ENCODE results near the gene BICRA. TPM values are rescaled to one million over a fixed set of nuclear protein-coding genes. Genes with fewer than 3 reads are reported as not detected.

Gene BICRA
- total RNA-seq, 1 donor from 2014 or later: 17.1 TPM

DNA sequence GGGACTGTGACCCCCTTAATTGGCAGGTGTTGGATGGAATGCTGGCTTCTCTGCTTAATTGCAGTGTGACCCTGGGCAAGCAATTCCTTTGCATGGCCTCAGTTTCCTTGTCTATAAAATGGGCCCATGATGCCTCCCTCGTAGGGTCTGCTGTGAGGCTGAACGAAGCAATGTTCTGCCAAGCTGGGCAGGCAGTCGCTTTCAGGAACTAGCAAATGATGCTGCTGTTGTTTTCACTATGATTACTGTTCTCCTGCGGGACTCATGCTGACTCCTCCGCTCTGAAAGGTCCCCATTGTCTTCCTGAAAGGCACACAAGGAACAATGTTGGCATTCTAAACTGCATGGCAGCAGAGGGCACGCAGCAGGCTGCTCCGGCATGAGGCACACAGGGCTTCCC, 6.8 kb downstream of the BICRA start:
- no peaks in the 10 kb centered on the region for H3K27me3 Mint-ChIP-seq (ENCODE audit: unreplicated experiment)
- H3K4me1 Mint-ChIP-seq (ENCODE audit: unreplicated experiment): peaks cover 34% of the 10 kb centered on the region
- TF ChIP-seq, protein P1, sequence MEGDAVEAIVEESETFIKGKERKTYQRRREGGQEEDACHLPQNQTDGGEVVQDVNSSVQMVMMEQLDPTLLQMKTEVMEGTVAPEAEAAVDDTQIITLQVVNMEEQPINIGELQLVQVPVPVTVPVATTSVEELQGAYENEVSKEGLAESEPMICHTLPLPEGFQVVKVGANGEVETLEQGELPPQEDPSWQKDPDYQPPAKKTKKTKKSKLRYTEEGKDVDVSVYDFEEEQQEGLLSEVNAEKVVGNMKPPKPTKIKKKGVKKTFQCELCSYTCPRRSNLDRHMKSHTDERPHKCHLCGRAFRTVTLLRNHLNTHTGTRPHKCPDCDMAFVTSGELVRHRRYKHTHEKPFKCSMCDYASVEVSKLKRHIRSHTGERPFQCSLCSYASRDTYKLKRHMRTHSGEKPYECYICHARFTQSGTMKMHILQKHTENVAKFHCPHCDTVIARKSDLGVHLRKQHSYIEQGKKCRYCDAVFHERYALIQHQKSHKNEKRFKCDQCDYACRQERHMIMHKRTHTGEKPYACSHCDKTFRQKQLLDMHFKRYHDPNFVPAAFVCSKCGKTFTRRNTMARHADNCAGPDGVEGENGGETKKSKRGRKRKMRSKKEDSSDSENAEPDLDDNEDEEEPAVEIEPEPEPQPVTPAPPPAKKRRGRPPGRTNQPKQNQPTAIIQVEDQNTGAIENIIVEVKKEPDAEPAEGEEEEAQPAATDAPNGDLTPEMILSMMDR (IDR thresholded peaks at IDR 0.05): no peak
- peaks cover 2% of the 10 kb centered on the region for H3K36me3 Mint-ChIP-seq (ENCODE audit: unreplicated experiment)
- no peaks in the 10 kb centered on the region for H3K9me3 Mint-ChIP-seq (ENCODE audit: unreplicated experiment)
- H3K27ac Mint-ChIP-seq (ENCODE audit: unreplicated experiment): no peak overlapping the region
- DNase-seq (ENCODE audit: extremely low spot score, unreplicated experiment): no peak
- no peak overlapping the region for H3K4me3 Mint-ChIP-seq (ENCODE audit: unreplicated experiment)

DNA sequence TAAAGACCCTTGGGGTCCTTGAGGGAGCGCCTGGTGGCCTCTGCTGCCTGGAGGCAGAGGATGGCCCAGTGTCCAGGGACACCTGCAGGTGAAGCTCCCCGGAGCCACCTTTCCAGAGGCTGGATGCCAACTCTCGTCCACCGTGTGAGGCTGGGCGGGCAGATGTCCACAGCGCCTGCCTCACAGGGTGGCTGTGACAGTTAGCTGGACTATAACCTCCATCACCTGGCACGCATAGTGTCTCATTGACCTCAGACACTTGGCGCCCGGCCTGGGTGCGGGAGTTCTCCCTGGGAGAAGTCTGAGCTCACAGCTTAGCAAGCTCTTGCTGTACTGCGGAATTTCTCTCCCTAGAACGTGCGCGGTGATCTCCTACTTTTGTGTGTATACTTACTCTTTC, 9.8 kb downstream of the BICRA start:
- Mint-ChIP-seq H3K4me3 (ENCODE audit: unreplicated experiment) (no peak overlapping the region), H3K9me3 (ENCODE audit: unreplicated experiment) (no peaks in the 10 kb centered on the region), H3K36me3 (ENCODE audit: unreplicated experiment) (no peaks in the 10 kb centered on the region), H3K4me1 (ENCODE audit: unreplicated experiment) (peaks cover 18% of the 10 kb centered on the region), H3K27me3 (ENCODE audit: unreplicated experiment) (no peaks in the 10 kb centered on the region), H3K27ac (ENCODE audit: unreplicated experiment) (no peak overlapping the region)
- TF ChIP-seq, protein P1 (IDR thresholded peaks at IDR 0.05): no peak
- DNase-seq (ENCODE audit: extremely low spot score, unreplicated experiment): no peak

DNA sequence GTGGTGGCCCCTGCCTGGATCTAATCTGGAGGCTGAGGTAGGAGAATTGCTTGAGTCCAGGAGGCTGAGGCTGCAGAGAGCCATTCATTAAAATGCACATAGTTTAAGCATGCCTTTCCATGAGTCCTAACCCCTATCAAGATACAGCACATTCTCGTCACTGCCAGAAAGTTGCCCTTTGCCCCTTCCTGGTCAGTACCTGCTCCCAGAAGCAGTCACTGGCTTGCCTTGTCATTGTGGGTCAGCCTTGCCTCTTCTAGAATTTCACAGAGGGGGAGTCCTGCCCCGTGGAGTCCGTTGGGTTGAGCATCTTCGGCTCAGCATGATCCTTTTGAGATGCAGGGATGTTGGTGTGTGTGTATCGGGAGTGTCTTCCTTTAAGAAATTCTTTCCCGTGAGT, 10.8 kb downstream of the BICRA start:
- Mint-ChIP-seq H3K27me3 (ENCODE audit: unreplicated experiment) (no peaks in the 10 kb centered on the region), H3K4me3 (ENCODE audit: unreplicated experiment) (no peak overlapping the region), H3K36me3 (ENCODE audit: unreplicated experiment) (peaks cover 2% of the 10 kb centered on the region), H3K4me1 (ENCODE audit: unreplicated experiment) (peaks cover 20% of the 10 kb centered on the region), H3K9me3 (ENCODE audit: unreplicated experiment) (no peaks in the 10 kb centered on the region), H3K27ac (ENCODE audit: unreplicated experiment) (peak overlapping the region; percentile 6)
- no peak for DNase-seq (ENCODE audit: extremely low spot score, unreplicated experiment)
- TF ChIP-seq, protein P1 (IDR thresholded peaks at IDR 0.05): no peak

DNA sequence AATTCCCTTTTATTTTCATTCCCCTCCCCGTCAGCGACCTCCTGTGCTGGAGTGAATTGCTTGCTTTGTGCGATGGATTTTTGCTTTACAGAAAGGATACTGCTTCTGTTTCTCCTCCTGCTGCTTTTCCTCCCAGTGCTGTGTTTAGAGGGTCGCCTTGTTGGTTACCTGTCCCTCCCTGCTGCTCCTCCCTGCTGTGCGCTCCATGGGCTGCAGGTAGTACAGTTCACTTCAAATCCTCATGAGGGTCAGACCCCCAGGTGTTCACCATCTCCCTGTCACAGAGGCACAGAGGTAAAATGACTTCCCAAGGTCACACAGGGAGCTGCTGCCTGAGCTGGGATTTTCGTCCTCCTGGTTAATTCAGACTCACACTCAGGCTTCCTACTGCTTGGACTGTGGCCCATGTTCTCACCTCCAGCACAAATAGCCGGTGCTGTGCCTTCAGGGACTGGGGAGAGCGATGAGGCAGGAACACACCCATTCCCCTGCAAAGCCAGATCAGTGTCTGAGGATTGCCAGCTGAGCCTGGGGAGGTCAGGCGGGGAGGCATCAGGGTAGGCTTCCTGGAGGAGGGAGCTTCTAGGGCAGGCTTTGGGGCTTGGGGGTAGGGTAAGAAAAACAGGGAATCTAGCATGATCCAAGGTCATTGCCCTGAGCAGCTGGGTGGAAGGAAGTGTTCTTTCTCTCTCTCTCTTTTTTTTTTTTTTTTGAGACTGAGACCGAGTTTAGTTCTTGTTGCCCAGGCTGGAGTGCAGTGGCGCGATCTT, 14.4 kb downstream of the BICRA start:
- H3K27me3 Mint-ChIP-seq (ENCODE audit: unreplicated experiment): no peaks in the 10 kb centered on the region
- no peak overlapping the region for H3K4me3 Mint-ChIP-seq (ENCODE audit: unreplicated experiment)
- TF ChIP-seq, protein P1 (IDR thresholded peaks at IDR 0.05): no peak
- H3K9me3 Mint-ChIP-seq (ENCODE audit: unreplicated experiment): no peaks in the 10 kb centered on the region
- H3K36me3 Mint-ChIP-seq (ENCODE audit: unreplicated experiment): peaks cover 4% of the 10 kb centered on the region
- H3K27ac Mint-ChIP-seq (ENCODE audit: unreplicated experiment): peak overlapping the region; percentile 23
- peaks cover 23% of the 10 kb centered on the region for H3K4me1 Mint-ChIP-seq (ENCODE audit: unreplicated experiment)
- no peak for DNase-seq (ENCODE audit: extremely low spot score, unreplicated experiment)

DNA sequence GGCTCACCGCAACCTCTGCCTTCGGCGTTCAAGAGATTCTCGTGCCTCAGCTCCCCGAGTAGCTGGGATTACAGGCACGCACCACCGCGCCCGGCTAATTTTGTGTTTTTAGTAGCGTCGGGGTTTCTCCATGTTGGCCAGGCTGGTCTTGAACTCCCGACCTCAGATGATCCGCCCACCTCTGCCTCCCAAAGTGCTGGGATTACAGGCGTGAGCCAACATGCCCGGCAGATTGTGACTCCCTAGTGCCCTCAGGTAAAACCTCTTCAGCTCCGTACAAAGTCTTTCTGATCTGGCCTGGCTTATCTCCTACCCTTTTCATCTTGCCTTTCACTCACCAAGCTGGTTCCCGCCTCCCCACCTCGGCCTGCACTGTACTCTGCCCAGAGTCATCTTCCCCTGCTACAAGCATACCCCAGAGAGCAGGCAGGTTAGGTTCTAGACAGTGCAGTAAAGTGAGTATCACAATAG, 15.0 kb downstream of the BICRA start:
- DNase-seq (ENCODE audit: extremely low spot score, unreplicated experiment): no peak
- peaks cover 23% of the 10 kb centered on the region for H3K4me1 Mint-ChIP-seq (ENCODE audit: unreplicated experiment)
- peak overlapping the region; percentile 23 for H3K27ac Mint-ChIP-seq (ENCODE audit: unreplicated experiment)
- TF ChIP-seq, protein P1 (IDR thresholded peaks at IDR 0.05): no peak
- H3K36me3 Mint-ChIP-seq (ENCODE audit: unreplicated experiment): peaks cover 4% of the 10 kb centered on the region
- no peaks in the 10 kb centered on the region for H3K9me3 Mint-ChIP-seq (ENCODE audit: unreplicated experiment)
- H3K4me3 Mint-ChIP-seq (ENCODE audit: unreplicated experiment): no peak overlapping the region
- H3K27me3 Mint-ChIP-seq (ENCODE audit: unreplicated experiment): no peaks in the 10 kb centered on the region

Measured in osteocyte (in vitro differentiated cells).